Calu3 (cell line): ENCODE measurements around the gene PDCD6IP. TPM values are rescaled to one million over a fixed set of nuclear protein-coding genes. Genes with fewer than 3 reads are reported as not detected.
"Not testable (repeated sequence)": the region's sequence is repeated elsewhere in the genome, so short reads cannot be mapped to it uniquely, and the experiment has no call there.

ENCODE experiments used
- BruUV-seq: library from RNA; stranded (reverse); fragments of 400-500 nt; replicated peaks from 2 replicates; lab custom pipeline; 2021; lab: Mats Ljungman, UMichigan
- CTCF ChIA-PET: fragments of 300-600 bp; sonication (Branson Sonifier 250); formaldehyde crosslinking; loops from one replicate; lab custom pipeline; 2022; ENCODE audit warnings: antibody characterized with exemption; lab: Charles Lee
- DNase-seq: peaks from one replicate; pipeline ENCODE4 v3.0.0; 2022
- H3K27ac Mint-ChIP-seq: one replicate; pipeline ENCODE4 v1.8.0; 2022; ENCODE audit warnings: mixed read lengths; ENCODE audit not compliant: unreplicated experiment
- H3K27me3 Mint-ChIP-seq: one replicate; pipeline ENCODE4 v1.8.0; 2022; ENCODE audit warnings: mixed read lengths; ENCODE audit not compliant: unreplicated experiment
- H3K36me3 Mint-ChIP-seq: one replicate; pipeline ENCODE4 v1.8.0; 2022; ENCODE audit warnings: mild to moderate bottlenecking, moderate library complexity, mixed read lengths; ENCODE audit not compliant: insufficient read depth, unreplicated experiment
- H3K4me1 Mint-ChIP-seq: one replicate; pipeline ENCODE4 v1.8.0; 2022; ENCODE audit warnings: mild to moderate bottlenecking, low read depth, mixed read lengths; ENCODE audit not compliant: unreplicated experiment
- H3K4me3 Mint-ChIP-seq: one replicate; pipeline ENCODE4 v1.8.0; 2022; ENCODE audit warnings: mild to moderate bottlenecking, low read depth, moderate library complexity, mixed read lengths; ENCODE audit not compliant: unreplicated experiment
- H3K9me3 Mint-ChIP-seq: one replicate; pipeline ENCODE4 v1.8.0; 2022; ENCODE audit warnings: low read depth, mixed read lengths; ENCODE audit not compliant: unreplicated experiment
- CTCF ChIP-seq: fragments of 200-600 bp; IDR thresholded peaks from one replicate; pipeline ENCODE4 v1.8.0; 2022; ENCODE audit warnings: antibody characterized with exemption; ENCODE audit not compliant: unreplicated experiment
- intact Hi-C: fragments of 100-400 bp; cut with micrococcal nuclease; formaldehyde crosslinking; loops from one replicate; pipeline ENCODE4 v1.10.0; 2022; ENCODE audit not compliant: unreplicated experiment
- total RNA-seq: library from RNA; stranded (reverse); gene quantifications from 2 replicates; pipeline ENCODE4 v1.2.3, GENCODE V29; 2022

Gene PDCD6IP
- total RNA-seq, 1 experiment from 2014 or later: 213 TPM

DNA sequence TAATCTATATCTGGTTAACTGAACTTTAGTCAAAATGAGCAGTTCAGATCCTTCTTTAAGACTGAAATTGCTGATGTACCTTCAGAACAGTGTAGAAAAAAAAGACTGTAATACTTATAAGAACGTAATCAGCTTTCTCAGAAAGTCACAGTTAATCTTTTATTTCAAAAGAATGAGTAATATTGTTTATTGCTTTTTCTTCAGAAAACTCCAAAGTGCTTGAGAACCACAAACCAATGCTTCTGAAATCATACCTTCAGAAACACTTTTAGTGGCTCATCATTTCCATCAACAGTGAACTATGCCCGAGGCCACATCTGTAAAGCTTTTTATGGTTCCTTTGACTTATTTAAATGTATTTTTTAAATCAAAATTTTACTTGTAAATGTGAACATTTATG, 47.1 kb upstream of the PDCD6IP start:
- no peak for DNase-seq
- no peaks in the 10 kb centered on the region for H3K4me1 Mint-ChIP-seq
- peaks cover 6% of the 10 kb centered on the region for H3K9me3 Mint-ChIP-seq
- no peaks in the 10 kb centered on the region for H3K36me3 Mint-ChIP-seq
- no peak overlapping the region for H3K4me3 Mint-ChIP-seq
- TF ChIP-seq CTCF: no peak
- CTCF ChIA-PET: interaction anchor here (0.7 kb wide), 1 partner anchor 92 kb away, joined by 3 read pairs; no protein-coding TSS in a partner anchor
- no peaks in the 10 kb centered on the region for H3K27me3 Mint-ChIP-seq
- BruUV-seq: no TSS peak
- intact Hi-C loops: no loop called here
- no peak overlapping the region for H3K27ac Mint-ChIP-seq

DNA sequence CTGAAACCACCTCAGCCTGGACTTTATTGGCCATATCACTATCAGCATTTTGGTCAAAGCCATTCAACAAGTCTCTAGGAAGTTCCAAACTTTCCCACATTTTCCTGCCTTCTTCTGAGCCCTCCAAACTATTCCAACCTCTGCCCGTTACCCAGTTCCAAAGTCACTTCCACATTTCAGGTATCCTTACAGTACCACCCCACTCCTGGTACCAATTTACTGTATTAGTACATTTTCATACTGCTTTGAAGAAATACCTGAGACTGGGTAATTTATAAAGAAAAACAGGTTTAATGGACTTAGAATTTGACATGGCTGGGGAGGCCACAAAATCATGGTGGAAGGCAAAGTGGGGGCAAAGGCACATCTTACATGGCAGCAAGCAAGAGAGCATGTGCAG, 44.0 kb upstream of the PDCD6IP start:
- H3K27me3 Mint-ChIP-seq, H3K4me1 Mint-ChIP-seq, DNase-seq, H3K36me3 Mint-ChIP-seq, intact Hi-C loops, H3K4me3 Mint-ChIP-seq, H3K27ac Mint-ChIP-seq, H3K9me3 Mint-ChIP-seq, BruUV-seq, CTCF ChIA-PET: not testable (repeated sequence)

GRCh38 chr3:33758281-33758680, 40.1 kb upstream of the PDCD6IP start:
- H3K4me3 Mint-ChIP-seq: no peak overlapping the region
- no peaks in the 10 kb centered on the region for H3K4me1 Mint-ChIP-seq
- no peaks in the 10 kb centered on the region for H3K27me3 Mint-ChIP-seq
- TF ChIP-seq CTCF: no peak
- intact Hi-C loops: no loop called here
- BruUV-seq: no TSS peak
- peaks cover 3% of the 10 kb centered on the region for H3K9me3 Mint-ChIP-seq
- H3K36me3 Mint-ChIP-seq: no peaks in the 10 kb centered on the region
- CTCF ChIA-PET: no interaction called here
- H3K27ac Mint-ChIP-seq: no peak overlapping the region
- no peak for DNase-seq

DNA sequence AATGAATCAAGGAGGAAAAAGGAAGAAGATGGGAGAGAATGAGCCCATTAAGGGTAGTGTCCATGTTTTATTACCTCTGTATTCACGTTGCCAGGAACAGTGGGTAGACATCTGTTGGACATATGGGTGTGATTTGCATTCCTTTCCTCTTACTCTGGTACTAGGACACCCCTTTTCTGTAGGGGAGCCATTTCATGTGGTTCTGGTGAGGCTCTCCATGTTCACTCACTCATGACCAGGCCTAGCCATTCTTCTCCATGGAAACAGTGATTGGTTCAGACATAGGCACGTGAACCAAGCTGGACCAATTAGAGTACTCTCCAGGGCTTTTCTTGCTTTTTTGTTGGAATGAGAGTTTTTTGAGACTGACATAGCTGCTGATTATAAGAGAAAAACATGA, 39.6 kb upstream of the PDCD6IP start:
- Mint-ChIP-seq H3K4me1 (no peaks in the 10 kb centered on the region), H3K36me3 (no peaks in the 10 kb centered on the region), H3K4me3 (no peak overlapping the region), H3K9me3 (peaks cover 3% of the 10 kb centered on the region), H3K27me3 (no peaks in the 10 kb centered on the region), H3K27ac (no peak overlapping the region)
- no peak for DNase-seq
- intact Hi-C loops: no loop called here
- CTCF ChIA-PET: interaction anchor here (0.5 to 0.7 kb wide), 2 partner anchors 10 to 122 kb away, joined by 3 read pairs; no protein-coding TSS in a partner anchor
- BruUV-seq: no TSS peak
- no peak for TF ChIP-seq CTCF

DNA sequence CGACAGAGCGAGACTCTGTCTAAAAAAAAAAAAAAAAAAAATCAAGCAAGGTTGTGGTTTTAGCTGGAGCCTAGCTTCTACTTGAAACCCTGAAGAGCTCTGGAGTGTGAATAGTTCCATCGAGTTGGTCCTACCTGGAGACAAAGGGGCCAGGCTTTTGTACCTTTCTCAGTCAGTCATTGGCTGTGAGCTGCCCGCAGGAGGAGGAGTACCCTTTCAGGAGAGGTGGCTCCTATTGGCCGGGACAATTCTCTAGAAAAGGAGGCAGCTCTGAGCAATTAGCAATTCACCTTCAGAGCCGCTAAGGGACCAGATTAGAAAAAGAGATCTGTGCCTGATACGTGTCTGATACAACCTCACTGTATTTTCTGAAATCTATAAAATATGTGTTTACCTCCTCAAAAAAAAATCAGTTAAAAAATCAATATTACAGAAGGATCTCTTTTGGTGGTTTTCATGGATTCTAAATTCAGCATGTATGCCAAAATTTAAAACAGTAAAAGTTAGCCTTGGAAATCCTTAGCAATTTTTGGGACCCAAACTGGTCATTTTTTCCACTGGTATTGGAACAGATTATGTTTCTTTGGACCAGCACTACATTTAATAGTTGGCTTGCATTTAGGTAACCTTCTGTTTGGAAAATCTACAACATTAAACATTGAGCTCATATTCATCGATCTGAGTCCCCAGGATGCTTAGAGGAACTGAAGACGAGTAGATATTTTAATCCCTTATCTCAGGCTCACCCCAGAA, 29.7 kb upstream of the PDCD6IP start:
- H3K4me1 Mint-ChIP-seq: no peaks in the 10 kb centered on the region
- no peak overlapping the region for H3K4me3 Mint-ChIP-seq
- H3K27me3 Mint-ChIP-seq: no peaks in the 10 kb centered on the region
- H3K27ac Mint-ChIP-seq: no peak overlapping the region
- H3K36me3 Mint-ChIP-seq: no peaks in the 10 kb centered on the region
- DNase-seq: no peak
- no TSS peak for BruUV-seq
- no peaks in the 10 kb centered on the region for H3K9me3 Mint-ChIP-seq
- intact Hi-C loops: no loop called here
- no peak for TF ChIP-seq CTCF
- CTCF ChIA-PET: interaction anchor here (0.7 kb wide), 2 partner anchors 9 to 253 kb away, joined by 3 read pairs; no protein-coding TSS in a partner anchor
